HL-60 (cell line): ENCODE data around the gene FAM9C.

Experiments used
- POLR2AphosphoS5 ChIP-seq: IDR thresholded peaks from 2 replicates; pipeline ENCODE4 v1.6.1; 2012; ENCODE audit warnings: low read depth
- TF ChIP-seq, protein P1 (sequence below): IDR thresholded peaks from one replicate; pipeline ENCODE4 v1.5.1; 2011; ENCODE audit warnings: low read length, control low read depth, inconsistent platforms; ENCODE audit not compliant: insufficient read depth

- TF ChIP-seq POLR2AphosphoS5 = no peak
- TF ChIP-seq, protein P1, sequence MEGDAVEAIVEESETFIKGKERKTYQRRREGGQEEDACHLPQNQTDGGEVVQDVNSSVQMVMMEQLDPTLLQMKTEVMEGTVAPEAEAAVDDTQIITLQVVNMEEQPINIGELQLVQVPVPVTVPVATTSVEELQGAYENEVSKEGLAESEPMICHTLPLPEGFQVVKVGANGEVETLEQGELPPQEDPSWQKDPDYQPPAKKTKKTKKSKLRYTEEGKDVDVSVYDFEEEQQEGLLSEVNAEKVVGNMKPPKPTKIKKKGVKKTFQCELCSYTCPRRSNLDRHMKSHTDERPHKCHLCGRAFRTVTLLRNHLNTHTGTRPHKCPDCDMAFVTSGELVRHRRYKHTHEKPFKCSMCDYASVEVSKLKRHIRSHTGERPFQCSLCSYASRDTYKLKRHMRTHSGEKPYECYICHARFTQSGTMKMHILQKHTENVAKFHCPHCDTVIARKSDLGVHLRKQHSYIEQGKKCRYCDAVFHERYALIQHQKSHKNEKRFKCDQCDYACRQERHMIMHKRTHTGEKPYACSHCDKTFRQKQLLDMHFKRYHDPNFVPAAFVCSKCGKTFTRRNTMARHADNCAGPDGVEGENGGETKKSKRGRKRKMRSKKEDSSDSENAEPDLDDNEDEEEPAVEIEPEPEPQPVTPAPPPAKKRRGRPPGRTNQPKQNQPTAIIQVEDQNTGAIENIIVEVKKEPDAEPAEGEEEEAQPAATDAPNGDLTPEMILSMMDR = no peak
Observed at GRCh38 chrX:13088156-13088487, 43.7 kb upstream of the FAM9C start.
